Colonic mucosa (tissue), 4 donors: ENCODE data around the gene PGC. TPM values are rescaled to one million over a fixed set of nuclear protein-coding genes. Genes with fewer than 3 reads are reported as not detected.
A peak's percentile ranks its signal among the peaks of the same experiment; 100 is the strongest.

Experiments
- DNase-seq: peaks from one replicate; pipeline ENCODE4 v3.0.0-alpha.2; 2020
- H3K27ac ChIP-seq: fragments of 200-600 bp; one replicate; pipeline ENCODE4 v1.8.0; 2021
- H3K27me3 ChIP-seq: fragments of 200-600 bp; one replicate; pipeline ENCODE4 v1.8.0; 2021
- H3K36me3 ChIP-seq: fragments of 200-600 bp; one replicate; pipeline ENCODE4 v1.8.0; 2021
- H3K4me1 ChIP-seq: fragments of 200-600 bp; one replicate; pipeline ENCODE4 v1.8.0; 2021; ENCODE audit warnings: mild to moderate bottlenecking
- H3K4me3 ChIP-seq: fragments of 200-600 bp; one replicate; pipeline ENCODE4 v1.8.0; 2021
- H3K9ac ChIP-seq, 2 donors: one replicate each; pipeline ENCODE4 v1.7.0; 2013; ENCODE audit warnings: control low read depth in 2 of 2, low read depth in 2 of 2, low read length in 2 of 2
- H3K9me3 ChIP-seq: fragments of 200-600 bp; one replicate; pipeline ENCODE4 v1.8.0; 2021
- intact Hi-C: fragments of 100-400 bp; cut with DNase I; formaldehyde crosslinking; loops from one replicate; pipeline ENCODE4 v1.14.1; 2022
- total RNA-seq, 2 donors: library from RNA; stranded (reverse); fragmentation: NEBNext Ultra II Directional in 1 of 2; extraction: Animal tissue kit (Norgen Biotek cat#: 25700) in 1 of 2; gene quantifications; one replicate each; pipeline ENCODE4 v1.2.1, GENCODE V29; 2021
- TF ChIP-seq, protein P1 (sequence below): fragments of 200-600 bp; IDR thresholded peaks from one replicate; pipeline ENCODE4 v1.8.0; 2022; ENCODE audit warnings: antibody characterized with exemption, mild to moderate bottlenecking
- donor health status: healthy.
- donor health status: DM: no; HTN: no; CAD: no.
- donor health status: DM: no; HTN: no; CAD: no.

Gene PGC
- total RNA-seq, 2 donors from 2014 or later, result 1.7 TPM; not detected in 1

GRCh38 chr6:41721414-41721813 is 25.8 kb downstream of the PGC start:
- intact Hi-C loops, result no loop called here
- H3K4me1 ChIP-seq, result peaks cover 15% of the 10 kb centered on the region
- no peak overlapping the region for H3K4me3 ChIP-seq
- TF ChIP-seq, protein P1, sequence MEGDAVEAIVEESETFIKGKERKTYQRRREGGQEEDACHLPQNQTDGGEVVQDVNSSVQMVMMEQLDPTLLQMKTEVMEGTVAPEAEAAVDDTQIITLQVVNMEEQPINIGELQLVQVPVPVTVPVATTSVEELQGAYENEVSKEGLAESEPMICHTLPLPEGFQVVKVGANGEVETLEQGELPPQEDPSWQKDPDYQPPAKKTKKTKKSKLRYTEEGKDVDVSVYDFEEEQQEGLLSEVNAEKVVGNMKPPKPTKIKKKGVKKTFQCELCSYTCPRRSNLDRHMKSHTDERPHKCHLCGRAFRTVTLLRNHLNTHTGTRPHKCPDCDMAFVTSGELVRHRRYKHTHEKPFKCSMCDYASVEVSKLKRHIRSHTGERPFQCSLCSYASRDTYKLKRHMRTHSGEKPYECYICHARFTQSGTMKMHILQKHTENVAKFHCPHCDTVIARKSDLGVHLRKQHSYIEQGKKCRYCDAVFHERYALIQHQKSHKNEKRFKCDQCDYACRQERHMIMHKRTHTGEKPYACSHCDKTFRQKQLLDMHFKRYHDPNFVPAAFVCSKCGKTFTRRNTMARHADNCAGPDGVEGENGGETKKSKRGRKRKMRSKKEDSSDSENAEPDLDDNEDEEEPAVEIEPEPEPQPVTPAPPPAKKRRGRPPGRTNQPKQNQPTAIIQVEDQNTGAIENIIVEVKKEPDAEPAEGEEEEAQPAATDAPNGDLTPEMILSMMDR, result no peak
- H3K27ac ChIP-seq, result no peak overlapping the region
- no peaks in the 10 kb centered on the region for H3K36me3 ChIP-seq
- H3K9ac ChIP-seq, result no peak overlapping the region
- no peaks in the 10 kb centered on the region for H3K27me3 ChIP-seq
- no peak for DNase-seq
- no peaks in the 10 kb centered on the region for H3K9me3 ChIP-seq

GRCh38 chr6:41720783-41721182 is 26.4 kb downstream of the PGC start:
- H3K4me1 ChIP-seq, result peaks cover 15% of the 10 kb centered on the region
- no peak overlapping the region for H3K4me3 ChIP-seq
- intact Hi-C loops, result no loop called here
- no peaks in the 10 kb centered on the region for H3K27me3 ChIP-seq
- H3K9me3 ChIP-seq, result no peaks in the 10 kb centered on the region
- no peak overlapping the region for H3K9ac ChIP-seq
- H3K36me3 ChIP-seq, result no peaks in the 10 kb centered on the region
- no peak for DNase-seq
- TF ChIP-seq, protein P1, result no peak
- H3K27ac ChIP-seq, result no peak overlapping the region

DNA sequence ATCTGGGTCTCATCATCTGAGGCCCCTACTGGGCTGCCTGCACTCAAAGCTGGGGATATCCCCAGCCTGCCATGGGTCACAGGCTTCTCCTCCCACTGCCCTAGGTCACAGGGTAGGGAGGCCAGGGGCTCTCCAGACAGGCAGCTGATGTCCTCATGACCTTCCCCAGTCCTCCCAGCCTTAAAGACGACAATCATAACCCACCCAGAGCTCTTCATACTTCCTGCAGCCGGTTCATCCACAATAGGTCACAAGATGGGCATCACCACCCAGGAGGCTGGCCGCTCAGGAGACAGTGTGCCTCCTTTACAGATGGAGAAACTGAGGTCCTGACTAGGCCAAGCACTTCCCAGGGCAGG is 27.0 kb downstream of the PGC start:
- no peak for DNase-seq
- Histone ChIP-seq H3K9ac (peak overlapping the region in 1 of 2 donors; percentile 9), H3K27me3 (no peaks in the 10 kb centered on the region), H3K36me3 (no peaks in the 10 kb centered on the region), H3K9me3 (no peaks in the 10 kb centered on the region), H3K4me1 (peaks cover 15% of the 10 kb centered on the region), H3K27ac (peak overlapping the region; percentile 39), H3K4me3 (no peak overlapping the region)
- TF ChIP-seq, protein P1, result no peak
- intact Hi-C loops, result no loop called here

- TF ChIP-seq, protein P1, result no peak
- H3K9ac ChIP-seq, result peak overlapping the region in 1 of 2 donors; percentile 9
- no peaks in the 10 kb centered on the region for H3K27me3 ChIP-seq
- DNase-seq, result no peak
- H3K9me3 ChIP-seq, result no peaks in the 10 kb centered on the region
- H3K27ac ChIP-seq, result peak overlapping the region; percentile 39
- H3K4me1 ChIP-seq, result peaks cover 15% of the 10 kb centered on the region
- no peak overlapping the region for H3K4me3 ChIP-seq
- intact Hi-C loops, result no loop called here
- no peaks in the 10 kb centered on the region for H3K36me3 ChIP-seq
These were observed 27.5 kb downstream of the PGC start for GRCh38 chr6:41719436-41720261.

DNA sequence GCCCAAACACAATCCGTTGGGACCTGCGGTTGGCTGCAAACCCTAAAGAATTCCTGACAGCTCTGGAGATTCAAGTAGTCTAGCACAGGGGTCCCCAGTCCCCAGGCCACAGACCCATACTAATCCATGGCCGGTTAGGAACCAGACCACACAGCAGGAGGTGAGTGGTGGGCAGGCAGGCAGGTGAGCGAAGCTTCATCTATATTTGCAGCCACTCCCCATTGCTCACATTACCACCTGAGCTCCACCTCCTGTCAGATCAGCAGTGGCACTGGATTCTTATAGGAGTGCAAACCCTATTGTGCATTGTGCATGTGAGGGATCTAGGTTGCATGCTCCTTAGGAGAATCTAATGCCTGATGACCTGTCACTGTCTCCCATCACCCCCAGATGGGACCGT is 28.4 kb downstream of the PGC start:
- no peak overlapping the region for H3K9ac ChIP-seq
- H3K4me1 ChIP-seq, result peaks cover 15% of the 10 kb centered on the region
- H3K4me3 ChIP-seq, result no peak overlapping the region
- H3K36me3 ChIP-seq, result no peaks in the 10 kb centered on the region
- H3K9me3 ChIP-seq, result no peaks in the 10 kb centered on the region
- intact Hi-C loops, result no loop called here
- no peak overlapping the region for H3K27ac ChIP-seq
- TF ChIP-seq, protein P1, result no peak
- H3K27me3 ChIP-seq, result no peaks in the 10 kb centered on the region
- DNase-seq, result no peak
